GM19452 (cell line): ENCODE data around the gene KRI1.

Experiments
- ATAC-seq: cut with Tn5 transposase; IDR thresholded peaks from one replicate; pipeline ENCODE4 v1.9.1; 2021; ENCODE audit not compliant: unreplicated experiment

The KRI1 gene

GRCh38 chr19:10520652-10521318 is 45.0 kb downstream of the KRI1 start:
- no peak for ATAC-seq

GRCh38 chr19:10519421-10519820 is 46.4 kb downstream of the KRI1 start:
- ATAC-seq, result no peak

- ATAC-seq, result no peak
Measured at GRCh38 chr19:10518444-10519361, 47.1 kb downstream of the KRI1 start.

GRCh38 chr19:10517760-10518443 is 47.9 kb downstream of the KRI1 start:
- ATAC-seq, result no peak

- no peak for ATAC-seq
Measured at GRCh38 chr19:10517361-10517759, 48.5 kb downstream of the KRI1 start, which contains the start of gene S1PR5. Gene S1PR5, minus strand, starts transcription at chr19:10517447. Its CDS starts 2,436 bp downstream, at chr19:10515011.

- no peak for ATAC-seq
Measured at GRCh38 chr19:10516671-10517286, 49.0 kb downstream of the KRI1 start.

- no peak for ATAC-seq
Measured at GRCh38 chr19:10516064-10516385, 49.8 kb downstream of the KRI1 start.

- ATAC-seq, result no peak
Measured at GRCh38 chr19:10514211-10515145, 51.3 kb downstream of the KRI1 start.

- ATAC-seq, result no peak
Measured at GRCh38 chr19:10513223-10513622, 52.6 kb downstream of the KRI1 start.

- ATAC-seq, result no peak
Measured at GRCh38 chr19:10510301-10510802, 55.5 kb downstream of the KRI1 start.

GRCh38 chr19:10508707-10509106 is 57.1 kb downstream of the KRI1 start:
- no peak for ATAC-seq

- ATAC-seq, result no peak
Measured at GRCh38 chr19:10508036-10508435, 57.8 kb downstream of the KRI1 start.

- no peak for ATAC-seq
Measured at GRCh38 chr19:10505583-10506229, 60.1 kb downstream of the KRI1 start.
